GM18499 (cell line): ENCODE data around the gene CHSY1.
"Not testable (repeated sequence)": the region's sequence is repeated elsewhere in the genome, so short reads cannot be mapped to it uniquely, and the experiment has no call there.

ENCODE experiments used
- ATAC-seq: cut with Tn5 transposase; IDR thresholded peaks from one replicate; pipeline ENCODE4 v1.9.1; 2021; ENCODE audit warnings: moderate number of reproducible peaks; ENCODE audit not compliant: insufficient read depth, unreplicated experiment

The CHSY1 gene

GRCh38 chr15:101214435-101215097 is 37.3 kb downstream of the CHSY1 start:
- not testable (repeated sequence) for ATAC-seq

GRCh38 chr15:101213570-101213969 is 38.3 kb downstream of the CHSY1 start:
- ATAC-seq = no peak

- ATAC-seq = no peak
Measured at GRCh38 chr15:101213147-101213546, 38.7 kb downstream of the CHSY1 start.

- ATAC-seq = no peak
Measured at GRCh38 chr15:101211897-101212296, 40.0 kb downstream of the CHSY1 start.

GRCh38 chr15:101210466-101210865 is 41.4 kb downstream of the CHSY1 start:
- no peak for ATAC-seq

GRCh38 chr15:101210058-101210457 is 41.8 kb downstream of the CHSY1 start:
- ATAC-seq = no peak

- ATAC-seq = no peak
Measured at GRCh38 chr15:101209285-101209845, 42.5 kb downstream of the CHSY1 start.

- no peak for ATAC-seq
Measured at GRCh38 chr15:101207867-101208288, 44.0 kb downstream of the CHSY1 start.

GRCh38 chr15:101206176-101206591 is 45.7 kb downstream of the CHSY1 start:
- ATAC-seq = no peak

- no peak for ATAC-seq
Measured at GRCh38 chr15:101204739-101205535, 46.9 kb downstream of the CHSY1 start.

- ATAC-seq = no peak
Measured at GRCh38 chr15:101203607-101204189, 48.1 kb downstream of the CHSY1 start.

- no peak for ATAC-seq
Measured at GRCh38 chr15:101203029-101203573, 48.7 kb downstream of the CHSY1 start.

- no peak for ATAC-seq
Measured at GRCh38 chr15:101201411-101202174, 50.3 kb downstream of the CHSY1 start.

- no peak for ATAC-seq
Measured at GRCh38 chr15:101200181-101200580, 51.7 kb downstream of the CHSY1 start.

- no peak for ATAC-seq
Measured at GRCh38 chr15:101198800-101199199, 53.0 kb downstream of the CHSY1 start.

GRCh38 chr15:101198031-101198575 is 53.7 kb downstream of the CHSY1 start:
- ATAC-seq = no peak

GRCh38 chr15:101194546-101195125 is 57.2 kb downstream of the CHSY1 start:
- no peak for ATAC-seq

- ATAC-seq = no peak
Measured at GRCh38 chr15:101193806-101194545, 57.9 kb downstream of the CHSY1 start.
